COLO829 (cell line): ENCODE measurements around the gene TAAR5.
"Not testable (repeated sequence)": the region's sequence is repeated elsewhere in the genome, so short reads cannot be mapped to it uniquely, and the experiment has no call there.

Experiments used
- DNase-seq: peaks from one replicate; pipeline ENCODE4 v3.0.0; 2012; ENCODE audit warnings: low spot score

The TAAR5 gene

GRCh38 chr6:132570221-132570777 is 19.2 kb downstream of the TAAR5 start, which contains the start of gene TAAR6:
Gene TAAR6, plus strand, starts transcription at chr6:132570322. Its CDS starts 0 bp downstream, at chr6:132570322.
- no peak for DNase-seq

- DNase-seq: no peak
Observed at GRCh38 chr6:132569170-132569569, 20.4 kb downstream of the TAAR5 start.

- DNase-seq: no peak
Observed at GRCh38 chr6:132568611-132569010, 20.9 kb downstream of the TAAR5 start.

GRCh38 chr6:132567566-132567965 is 22.0 kb downstream of the TAAR5 start:
- DNase-seq: no peak

- no peak for DNase-seq
Observed at GRCh38 chr6:132566404-132566803, 23.1 kb downstream of the TAAR5 start.

DNA sequence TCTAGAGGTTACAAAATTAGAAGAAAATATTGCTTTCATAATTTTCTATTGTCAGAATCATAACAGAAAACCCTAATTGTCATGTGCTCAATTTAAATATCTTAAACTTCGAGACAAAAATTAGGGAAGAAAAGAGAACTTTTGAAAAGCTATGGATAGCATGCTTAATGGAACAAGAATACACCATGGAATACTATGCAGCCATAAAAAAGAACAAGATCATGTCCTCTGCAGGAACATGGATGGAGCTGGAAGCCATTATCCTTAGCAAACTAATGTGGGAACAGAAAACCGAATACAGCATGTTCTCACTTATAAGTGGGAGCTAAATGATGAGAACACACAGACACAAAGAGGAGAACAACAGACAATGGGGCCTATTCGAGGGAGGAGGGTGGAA is 29.5 kb downstream of the TAAR5 start:
- not testable (repeated sequence) for DNase-seq

DNA sequence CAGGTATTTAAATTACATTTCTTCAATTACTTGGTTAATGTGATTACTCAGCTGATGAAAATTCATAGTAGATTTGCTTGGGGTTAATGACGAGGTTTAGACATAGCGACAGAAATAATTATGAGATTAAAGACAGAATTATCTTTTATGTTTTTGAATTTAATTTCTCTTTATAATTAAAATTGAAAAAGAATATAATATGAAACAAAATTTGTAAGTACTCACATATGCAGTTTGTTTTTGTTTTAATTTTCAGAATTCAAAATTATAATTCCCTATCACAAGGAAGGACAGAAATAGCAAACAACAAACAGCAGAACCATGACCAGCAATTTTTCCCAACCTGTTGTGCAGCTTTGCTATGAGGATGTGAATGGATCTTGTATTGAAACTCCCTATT is 37.2 kb downstream of the TAAR5 start, which contains the start of gene TAAR8:
TAAR8 (plus strand) TSS at position 301 of the 400 bp plus-strand sequence; CDS start at position 322, 21 bp downstream.
- no peak for DNase-seq

GRCh38 chr6:132551214-132551613 is 38.3 kb downstream of the TAAR5 start:
- no peak for DNase-seq

DNA sequence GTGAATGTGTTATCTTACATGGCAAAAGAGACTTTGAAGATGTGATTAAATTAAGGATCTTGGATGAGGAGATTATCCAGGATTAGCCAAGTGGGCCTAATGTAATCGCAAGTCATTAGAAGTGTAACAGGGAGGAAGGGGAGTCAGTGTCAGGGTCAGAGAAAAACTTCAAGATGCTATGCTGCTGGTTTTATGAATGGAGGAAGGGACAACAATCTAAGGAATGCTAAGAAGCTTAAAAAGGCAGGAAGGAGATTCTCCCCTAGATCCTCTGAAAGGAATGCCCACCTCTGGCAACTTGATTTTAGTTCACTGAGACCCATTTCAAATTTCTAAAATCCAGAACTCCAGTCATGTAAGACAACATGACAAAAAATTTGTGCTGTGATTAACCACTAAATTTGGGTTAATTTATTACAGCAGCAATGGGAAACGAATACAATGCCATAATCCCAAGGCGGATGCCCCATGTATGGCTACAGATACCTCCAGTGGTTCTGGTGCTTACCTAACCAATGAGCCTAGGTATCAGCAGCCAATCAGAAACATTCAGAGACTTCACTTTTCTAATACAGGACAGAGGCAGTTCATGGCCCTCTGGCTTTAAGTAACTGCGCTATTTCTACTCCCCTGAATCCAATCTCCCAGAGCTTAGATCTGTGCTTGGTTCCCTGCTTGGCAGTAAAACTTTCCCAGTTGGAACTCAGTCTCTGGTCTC is 40.6 kb downstream of the TAAR5 start:
- no peak for DNase-seq

- no peak for DNase-seq
Observed at GRCh38 chr6:132544826-132545225, 44.7 kb downstream of the TAAR5 start.
